Measurements from ENCODE around the gene USP32. TPM values are rescaled to one million over a fixed set of nuclear protein-coding genes. Genes with fewer than 3 reads are reported as not detected.
"Not testable (repeated sequence)": the region's sequence is repeated elsewhere in the genome, so short reads cannot be mapped to it uniquely, and the experiment has no call there.

The USP32 gene
- total and polyA plus RNA-seq, 8 donors: 7.7 to 25.5 (median 15.8) TPM

GRCh38 chr17:60174767-60175166, 217.2 kb downstream of the USP32 start:
- WGBS, 2 donors: 92 to 93% methylated on average over 6 of the region's 6 CpGs
- TF ChIP-seq CTCF (IDR thresholded peaks at IDR 0.05): peak in 1 of 4 donors; percentile 15
- H3K27me3 ChIP-seq: not testable (repeated sequence)

GRCh38 chr17:60174035-60174434, 217.9 kb downstream of the USP32 start:
- no peak overlapping the region for H3K27ac ChIP-seq
- ATAC-seq: no peak
- intact Hi-C loops (cut with DNase I): no loop called here

More at GRCh38 chr17:60174767-60175166, 217.2 kb downstream of the USP32 start:
- intact Hi-C loops (cut with DNase I); H3K4me1 ChIP-seq; H3K4me3 ChIP-seq; FAIRE-seq; H3K9me3 ChIP-seq; H3K36me3 ChIP-seq; H3K27ac ChIP-seq; DNase-seq: not testable (repeated sequence)
- peak; percentile 28 to 77 (median 64) for ATAC-seq

DNA sequence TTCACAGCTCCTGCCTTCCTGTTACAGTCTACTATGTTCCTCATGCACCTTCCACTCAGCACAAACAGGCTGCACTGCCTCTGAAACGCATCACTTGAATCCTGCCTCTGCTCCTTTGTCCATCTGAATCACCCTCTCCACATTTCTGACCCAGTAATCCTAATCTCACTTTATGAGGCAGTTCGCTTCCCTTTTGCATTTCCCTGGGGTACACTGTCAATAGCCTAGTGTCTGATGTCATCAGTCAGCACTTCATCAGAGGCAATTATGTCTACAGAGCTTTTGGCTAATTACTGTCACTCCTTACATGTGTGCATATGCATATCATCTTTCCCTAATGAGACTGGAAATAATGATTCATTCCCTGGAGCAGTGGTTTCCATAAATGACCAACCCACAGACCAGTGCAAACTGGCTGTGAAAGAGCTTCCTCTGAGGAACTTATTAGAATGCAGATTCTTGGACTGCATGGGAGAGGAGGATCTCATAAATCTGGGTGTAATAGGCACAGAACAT, 218.6 kb downstream of the USP32 start:
- FAIRE-seq (no peak), ATAC-seq (peak in 1 of 4 donors; percentile 19), DNase-seq (no peak)
- no peak overlapping the region for H3K27ac ChIP-seq
- H3K36me3 ChIP-seq: no peaks in the 10 kb centered on the region
- TF ChIP-seq CTCF (IDR thresholded peaks at IDR 0.05): no peak
- 79 to 80% methylated on average over 2 of the region's 2 CpGs for WGBS, 2 donors
- no peaks in the 10 kb centered on the region for H3K27me3 ChIP-seq
- H3K4me3 ChIP-seq: no peak overlapping the region
- intact Hi-C loops (cut with DNase I): no loop called here
- H3K4me1 ChIP-seq: no peaks in the 10 kb centered on the region
- H3K9me3 ChIP-seq: no peaks in the 10 kb centered on the region

More at GRCh38 chr17:60174035-60174434, 217.9 kb downstream of the USP32 start:
- H3K36me3 ChIP-seq: no peaks in the 10 kb centered on the region
- no peak for TF ChIP-seq CTCF (IDR thresholded peaks at IDR 0.05)
- FAIRE-seq: no peak
- no peak for DNase-seq
- H3K4me3 ChIP-seq: no peak overlapping the region
- no peaks in the 10 kb centered on the region for H3K9me3 ChIP-seq
- H3K27me3 ChIP-seq: no peaks in the 10 kb centered on the region
- 54 to 67% methylated on average over 3 of the region's 3 CpGs for WGBS, 2 donors
- no peaks in the 10 kb centered on the region for H3K4me1 ChIP-seq

- no peaks in the 10 kb centered on the region for H3K36me3 ChIP-seq
- no peak for TF ChIP-seq CTCF (IDR thresholded peaks at IDR 0.05)
- FAIRE-seq (no peak), ATAC-seq (no peak), DNase-seq (no peak)
- H3K27ac ChIP-seq: no peak overlapping the region
- no peaks in the 10 kb centered on the region for H3K9me3 ChIP-seq
- no peak overlapping the region for H3K4me3 ChIP-seq
- intact Hi-C loops (cut with DNase I): no loop called here
- H3K27me3 ChIP-seq: no peaks in the 10 kb centered on the region
- WGBS, 2 donors: 51 to 55% methylated on average over 8 of the region's 8 CpGs
- peaks cover 10 to 12% (median 11%) of the 10 kb centered on the region in 3 donors for H3K4me1 ChIP-seq
Measured at GRCh38 chr17:60171753-60172079, 220.2 kb downstream of the USP32 start.

GRCh38 chr17:60170835-60171752, 220.8 kb downstream of the USP32 start:
- DNase-seq (no peak), ATAC-seq (peak in 1 of 4 donors; percentile 29), FAIRE-seq (no peak)
- Histone ChIP-seq H3K27me3 (no peaks in the 10 kb centered on the region), H3K36me3 (no peaks in the 10 kb centered on the region), H3K4me1 (peaks cover 10 to 12% (median 12%) of the 10 kb centered on the region in 3 donors), H3K9me3 (no peaks in the 10 kb centered on the region), H3K27ac (no peak overlapping the region), H3K4me3 (no peak overlapping the region)
- intact Hi-C loops (cut with DNase I): no loop called here
- TF ChIP-seq CTCF (IDR thresholded peaks at IDR 0.05): no peak
- 69 to 74% methylated on average over 8 of the region's 8 CpGs for WGBS, 2 donors
